ENCODE data around the gene DDX17. TPM values are rescaled to one million over a fixed set of nuclear protein-coding genes. Genes with fewer than 3 reads are reported as not detected.

Gene DDX17
- polyA plus RNA-seq, 1 donor (not counting 4 experiments of a cell fraction or from before 2014, with no cell fraction given), result 270 TPM

- Histone ChIP-seq H3K4me3 (ENCODE audit: control insufficient read depth in 2 of 3, extremely low read depth in 1 of 3, insufficient read depth in 2 of 3, low read depth in 1 of 3, low read length in 3 of 3) (no peak overlapping the region), H3K27ac (ENCODE audit: control insufficient read depth, insufficient read depth, low read length) (no peak overlapping the region)
Measured at GRCh38 chr22:38454353-38455075, 51.6 kb downstream of the DDX17 start.

GRCh38 chr22:38453996-38454352, 52.1 kb downstream of the DDX17 start:
- Histone ChIP-seq H3K4me1 (ENCODE audit: control insufficient read depth, extremely low read depth, insufficient read depth, low read length) (peaks cover 20% of the 10 kb centered on the region), H3K27me3 (ENCODE audit: control insufficient read depth, extremely low read depth, insufficient read depth, low read length) (peaks cover 76% of the 10 kb centered on the region)
- FAIRE-seq, result no peak

More at GRCh38 chr22:38454353-38455075, 51.6 kb downstream of the DDX17 start:
- FAIRE-seq (no peak), DNase-seq (ENCODE audit: low read depth, low spot score) (no peak)
- H3K9me3 ChIP-seq (ENCODE audit: control insufficient read depth, low read depth, low read length), result no peaks in the 10 kb centered on the region
- H3K9me1 ChIP-seq (ENCODE audit: control insufficient read depth, extremely low read depth, insufficient read depth, low read length), result no peaks in the 10 kb centered on the region
- dilution Hi-C loops (cut with MboI; ENCODE audit: extremely low pct_ligation_motif_present, low sequenced_read_pairs), result no loop called here
- peaks cover 75% of the 10 kb centered on the region for H3K27me3 ChIP-seq (ENCODE audit: control insufficient read depth, extremely low read depth, insufficient read depth, low read length)
- H4K20me1 ChIP-seq (ENCODE audit: control insufficient read depth, extremely low read depth, insufficient read depth, low read length), result no peaks in the 10 kb centered on the region
- H3K4me1 ChIP-seq (ENCODE audit: control insufficient read depth, extremely low read depth, insufficient read depth, low read length), result peaks cover 19% of the 10 kb centered on the region
- no peaks in the 10 kb centered on the region for H3K79me2 ChIP-seq (ENCODE audit: control insufficient read depth, insufficient read depth, low read length)
- no peak overlapping the region for H3K9ac ChIP-seq (ENCODE audit: control insufficient read depth, extremely low read depth, insufficient read depth, low read length)
- peak overlapping the region; percentile 32 for H3K4me2 ChIP-seq (ENCODE audit: control insufficient read depth, extremely low read depth, insufficient read depth, low read depth, low read length)
- no peaks in the 10 kb centered on the region for H3K36me3 ChIP-seq (ENCODE audit: control insufficient read depth in 2 of 2, extremely low read depth in 1 of 2, insufficient read depth in 2 of 2, low read length in 2 of 2)
- TF ChIP-seq CTCF (optimal IDR thresholded peaks at IDR 0.05 in 1 of 3, IDR thresholded peaks at IDR 0.05 in 1 of 3, conservative IDR thresholded peaks at IDR 0.05 in 1 of 3; ENCODE audit: extremely low read depth in 1 of 3, insufficient read depth in 2 of 3, low read length in 3 of 3) (no peak), EZH2 (IDR thresholded peaks at IDR 0.05; ENCODE audit: low read length) (peak; percentile 100)
- no peak overlapping the region for H2AFZ ChIP-seq (ENCODE audit: control insufficient read depth, low read length)

More at GRCh38 chr22:38453996-38454352, 52.1 kb downstream of the DDX17 start:
- Histone ChIP-seq H3K4me2 (ENCODE audit: control insufficient read depth, extremely low read depth, insufficient read depth, low read depth, low read length) (no peak overlapping the region), H3K9ac (ENCODE audit: control insufficient read depth, extremely low read depth, insufficient read depth, low read length) (no peak overlapping the region), H3K9me1 (ENCODE audit: control insufficient read depth, extremely low read depth, insufficient read depth, low read length) (no peaks in the 10 kb centered on the region), H4K20me1 (ENCODE audit: control insufficient read depth, extremely low read depth, insufficient read depth, low read length) (no peaks in the 10 kb centered on the region), H2AFZ (ENCODE audit: control insufficient read depth, low read length) (no peak overlapping the region), H3K9me3 (ENCODE audit: control insufficient read depth, low read depth, low read length) (no peaks in the 10 kb centered on the region), H3K36me3 (ENCODE audit: control insufficient read depth in 2 of 2, extremely low read depth in 1 of 2, insufficient read depth in 2 of 2, low read length in 2 of 2) (no peaks in the 10 kb centered on the region), H3K4me3 (ENCODE audit: control insufficient read depth in 2 of 3, extremely low read depth in 1 of 3, insufficient read depth in 2 of 3, low read depth in 1 of 3, low read length in 3 of 3) (no peak overlapping the region), H3K27ac (ENCODE audit: control insufficient read depth, insufficient read depth, low read length) (no peak overlapping the region), H3K79me2 (ENCODE audit: control insufficient read depth, insufficient read depth, low read length) (no peaks in the 10 kb centered on the region)
- DNase-seq (ENCODE audit: low read depth, low spot score), result no peak
- dilution Hi-C loops (cut with MboI; ENCODE audit: extremely low pct_ligation_motif_present, low sequenced_read_pairs), result no loop called here
- TF ChIP-seq EZH2 (IDR thresholded peaks at IDR 0.05; ENCODE audit: low read length), result no peak
- TF ChIP-seq CTCF (optimal IDR thresholded peaks at IDR 0.05 in 1 of 3, IDR thresholded peaks at IDR 0.05 in 1 of 3, conservative IDR thresholded peaks at IDR 0.05 in 1 of 3; ENCODE audit: extremely low read depth in 1 of 3, insufficient read depth in 2 of 3, low read length in 3 of 3), result no peak

Measured in keratinocyte (primary cell).